C4-2B (cell line): ENCODE results near the gene MEFV.
"Not testable (repeated sequence)": the region's sequence is repeated elsewhere in the genome, so short reads cannot be mapped to it uniquely, and the experiment has no call there.

Source experiments
- H3K27ac ChIP-seq: fragments of 450-650 bp; 2 replicates; pipeline ENCODE4 v1.5.1; 2017
- CTCF ChIP-seq: fragments of 450-650 bp; conservative IDR thresholded peaks from 2 replicates; pipeline ENCODE4 v1.5.1; 2017; ENCODE audit warnings: mild to moderate bottlenecking
- ZFX ChIP-seq: fragments of 450-650 bp; IDR thresholded peaks from 2 replicates; pipeline ENCODE4 v1.6.1; 2017

MEFV gene

GRCh38 chr16:3281222-3281820 lies 24.9 kb upstream of the MEFV start:
- H3K27ac ChIP-seq = no peak overlapping the region
- TF ChIP-seq ZFX = no peak
- TF ChIP-seq CTCF = no peak

GRCh38 chr16:3276679-3277078 lies 20.2 kb upstream of the MEFV start:
- TF ChIP-seq ZFX = no peak
- no peak for TF ChIP-seq CTCF

GRCh38 chr16:3274947-3275346 lies 18.5 kb upstream of the MEFV start:
- TF ChIP-seq ZFX = no peak
- TF ChIP-seq CTCF = no peak
- H3K27ac ChIP-seq = no peak overlapping the region

More at GRCh38 chr16:3276679-3277078, 20.2 kb upstream of the MEFV start:
- no peak overlapping the region for H3K27ac ChIP-seq

GRCh38 chr16:3274490-3274889 lies 18.1 kb upstream of the MEFV start:
- TF ChIP-seq ZFX (no peak), CTCF (no peak)
- H3K27ac ChIP-seq = no peak overlapping the region

- H3K27ac ChIP-seq = not testable (repeated sequence)
Observed at GRCh38 chr16:3271281-3271680, 14.8 kb upstream of the MEFV start.

GRCh38 chr16:3270718-3271117 lies 14.3 kb upstream of the MEFV start:
- H3K27ac ChIP-seq = not testable (repeated sequence)

GRCh38 chr16:3268294-3268693 lies 11.9 kb upstream of the MEFV start:
- TF ChIP-seq CTCF = no peak
- no peak for TF ChIP-seq ZFX
- no peak overlapping the region for H3K27ac ChIP-seq

- peak; percentile 57 for TF ChIP-seq CTCF
- TF ChIP-seq ZFX = no peak
- H3K27ac ChIP-seq = no peak overlapping the region
Observed at GRCh38 chr16:3266873-3267537, 10.6 kb upstream of the MEFV start.
